ENCODE results near the gene GALNTL6.
"Not testable (repeated sequence)": the region's sequence is repeated elsewhere in the genome, so short reads cannot be mapped to it uniquely, and the experiment has no call there.

The GALNTL6 gene

GRCh38 chr4:172895699-172896098, 1082.5 kb downstream of the GALNTL6 start:
- no peak for DNase-seq

GRCh38 chr4:172897046-172897445, 1083.8 kb downstream of the GALNTL6 start:
- DNase-seq: no peak

- DNase-seq: no peak
Measured at GRCh38 chr4:172898715-172899114, 1085.5 kb downstream of the GALNTL6 start.

- no peak for DNase-seq
Measured at GRCh38 chr4:172899861-172900260, 1086.7 kb downstream of the GALNTL6 start.

DNA sequence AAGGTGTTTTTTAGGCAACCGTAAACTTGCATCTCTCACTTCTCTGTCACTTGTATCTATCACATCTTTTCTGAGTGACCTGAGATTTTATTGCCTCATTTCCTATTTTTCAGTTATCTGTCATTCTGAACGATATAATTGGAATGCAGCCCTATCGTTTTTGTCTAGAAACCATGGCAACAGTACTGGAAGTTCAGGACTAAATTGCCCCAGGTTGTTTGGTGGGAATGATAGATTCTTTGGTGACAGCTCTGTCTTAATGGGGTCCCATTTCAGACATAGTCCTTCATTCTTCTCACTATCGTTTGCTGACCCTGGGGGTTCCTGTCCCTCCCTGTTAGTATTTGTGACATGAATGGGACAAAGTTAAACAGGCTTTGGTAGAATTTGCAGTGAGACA, 1087.7 kb downstream of the GALNTL6 start:
- DNase-seq: no peak

GRCh38 chr4:172912468-172912867, 1099.3 kb downstream of the GALNTL6 start:
- DNase-seq: not testable (repeated sequence)

- DNase-seq: not testable (repeated sequence)
Measured at GRCh38 chr4:172917403-172917802, 1104.2 kb downstream of the GALNTL6 start.

GRCh38 chr4:172919269-172919668, 1106.1 kb downstream of the GALNTL6 start:
- no peak for DNase-seq

- DNase-seq: peak; percentile 2
Measured at GRCh38 chr4:172927096-172927814, 1114.1 kb downstream of the GALNTL6 start.

DNA sequence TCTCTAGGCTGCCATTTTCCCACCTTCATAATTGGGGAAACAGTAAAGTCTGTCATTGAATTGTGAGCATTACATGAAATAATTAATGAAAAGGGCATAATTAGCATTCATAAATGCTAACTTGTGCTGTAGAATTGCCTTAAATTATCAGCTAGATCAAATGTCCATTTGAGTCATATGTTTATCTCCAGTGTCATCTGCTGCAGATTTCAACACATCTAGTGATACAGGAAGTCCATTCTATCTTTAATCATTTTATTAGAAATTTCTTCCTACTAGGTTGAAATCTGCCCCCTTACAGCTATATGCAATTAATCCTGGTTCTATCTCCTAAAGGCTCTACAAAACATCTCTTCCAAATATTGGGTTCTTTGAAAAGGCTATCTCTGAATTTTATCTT, 1115.1 kb downstream of the GALNTL6 start:
- no peak for DNase-seq

- DNase-seq: no peak
Measured at GRCh38 chr4:172938072-172938829, 1125.0 kb downstream of the GALNTL6 start.

DNA sequence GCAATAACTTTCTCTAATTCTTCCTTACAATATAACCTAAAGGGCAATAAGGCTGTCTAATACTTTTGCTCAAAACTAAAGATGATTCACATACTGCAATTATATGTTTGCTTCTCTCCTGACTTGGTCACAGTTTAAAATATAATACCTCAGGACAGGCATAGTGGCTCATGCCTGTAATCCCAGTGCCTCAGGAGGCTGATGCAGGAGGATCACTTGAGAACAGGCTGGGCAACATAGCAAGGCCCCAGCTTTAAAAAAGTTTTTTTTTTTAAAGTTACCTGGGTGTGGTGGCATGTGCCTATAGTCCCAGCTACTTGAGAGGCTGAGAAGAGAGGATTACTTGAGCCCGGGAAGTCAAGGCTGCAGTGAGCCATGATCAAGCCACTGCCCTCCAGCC, 1125.7 kb downstream of the GALNTL6 start:
- no peak for DNase-seq

DNA sequence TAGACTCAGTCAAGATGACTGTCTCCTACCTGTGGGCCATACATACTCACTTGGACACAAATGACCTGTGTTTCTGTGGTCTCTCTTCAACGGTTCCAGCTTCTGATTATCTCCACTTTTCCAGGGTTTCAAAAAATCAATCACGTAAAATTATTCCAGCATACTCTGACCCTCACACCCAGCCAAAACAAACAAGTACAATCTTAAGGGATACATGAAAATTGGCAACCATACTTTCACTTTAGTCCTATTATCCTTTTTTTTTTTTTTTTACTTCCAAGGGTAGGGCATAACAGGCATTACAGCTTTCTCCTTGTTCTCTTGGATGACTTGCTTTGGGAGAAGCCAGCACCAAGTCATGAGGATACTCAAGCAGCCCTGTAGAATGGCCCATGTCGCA, 1129.6 kb downstream of the GALNTL6 start:
- DNase-seq: no peak

DNA sequence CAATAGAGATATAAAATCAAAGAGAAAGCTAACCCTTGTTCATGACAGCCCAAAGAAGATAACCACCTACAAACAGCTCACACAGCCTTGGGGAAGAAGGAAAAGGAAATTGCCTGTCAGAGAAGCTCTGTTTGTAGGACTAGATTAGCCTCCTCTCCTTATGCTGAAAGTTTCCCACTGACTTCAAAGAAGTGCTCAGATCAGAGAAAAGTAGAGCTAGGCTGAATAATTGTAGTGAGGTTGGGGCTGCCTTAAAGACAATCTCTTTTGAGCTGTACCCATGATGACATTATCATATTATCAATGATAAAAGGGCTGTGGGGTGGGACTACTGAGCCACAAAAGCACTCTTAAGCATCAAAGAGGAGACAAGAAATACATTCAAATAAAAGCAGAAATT, 1132.4 kb downstream of the GALNTL6 start:
- no peak for DNase-seq

DNA sequence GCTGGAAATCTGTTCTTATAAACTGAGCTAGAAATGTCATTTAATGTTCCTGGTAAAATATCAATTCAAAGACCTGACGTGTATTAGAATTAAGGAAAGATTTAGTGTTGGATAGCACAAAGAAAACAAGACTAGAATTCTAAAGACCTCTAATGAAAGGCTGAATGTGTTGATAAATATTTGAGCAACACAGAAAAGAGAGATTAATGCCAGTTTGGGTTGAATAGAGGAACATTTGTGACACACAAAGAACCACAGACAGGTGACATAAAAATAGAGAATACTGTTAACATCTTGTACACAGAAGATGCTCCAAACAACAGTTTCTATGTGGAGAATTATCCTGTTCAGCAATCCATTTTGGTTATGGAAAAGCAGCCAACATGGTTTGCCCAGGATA, 1133.3 kb downstream of the GALNTL6 start:
- DNase-seq: no peak

DNA sequence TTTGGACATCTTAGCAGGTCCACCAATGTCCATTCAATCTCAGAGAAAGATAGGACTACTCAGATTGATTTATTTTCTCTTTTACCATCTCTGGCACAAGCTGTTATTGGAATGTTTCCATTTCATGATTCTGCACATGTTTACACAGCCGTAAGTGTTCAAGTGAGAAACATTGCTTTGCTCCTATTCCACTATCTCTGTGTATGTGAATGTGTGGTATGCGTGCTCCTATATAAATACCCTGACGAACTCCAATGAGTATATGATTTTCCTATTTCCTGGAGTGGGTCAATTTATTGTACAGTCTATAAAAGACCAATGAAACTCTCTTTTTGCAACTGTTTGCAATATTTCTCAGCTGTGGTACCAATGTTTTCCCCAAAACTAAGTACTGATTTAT, 1134.4 kb downstream of the GALNTL6 start:
- no peak for DNase-seq

DNA sequence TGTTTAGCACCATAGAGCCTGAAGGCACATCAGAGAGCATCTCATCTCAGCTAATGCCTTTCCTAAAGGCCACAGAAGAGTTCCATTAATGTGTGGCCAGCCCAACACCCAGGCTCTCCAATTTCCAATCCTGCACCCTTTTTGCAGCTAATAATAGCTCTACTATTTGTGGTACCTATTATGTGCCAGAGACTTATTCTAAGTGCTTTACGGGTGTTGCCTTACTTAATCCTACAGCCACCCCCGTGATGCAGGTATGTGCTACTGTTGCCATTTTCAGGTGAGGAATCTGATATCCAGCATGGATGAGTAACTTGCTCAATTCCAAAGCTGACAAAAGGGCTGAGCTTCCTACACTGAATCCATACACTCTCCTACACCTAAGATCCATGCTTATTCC, 1137.8 kb downstream of the GALNTL6 start:
- DNase-seq: no peak

- no peak for DNase-seq
Measured at GRCh38 chr4:172951679-172952451, 1138.7 kb downstream of the GALNTL6 start.

DNA sequence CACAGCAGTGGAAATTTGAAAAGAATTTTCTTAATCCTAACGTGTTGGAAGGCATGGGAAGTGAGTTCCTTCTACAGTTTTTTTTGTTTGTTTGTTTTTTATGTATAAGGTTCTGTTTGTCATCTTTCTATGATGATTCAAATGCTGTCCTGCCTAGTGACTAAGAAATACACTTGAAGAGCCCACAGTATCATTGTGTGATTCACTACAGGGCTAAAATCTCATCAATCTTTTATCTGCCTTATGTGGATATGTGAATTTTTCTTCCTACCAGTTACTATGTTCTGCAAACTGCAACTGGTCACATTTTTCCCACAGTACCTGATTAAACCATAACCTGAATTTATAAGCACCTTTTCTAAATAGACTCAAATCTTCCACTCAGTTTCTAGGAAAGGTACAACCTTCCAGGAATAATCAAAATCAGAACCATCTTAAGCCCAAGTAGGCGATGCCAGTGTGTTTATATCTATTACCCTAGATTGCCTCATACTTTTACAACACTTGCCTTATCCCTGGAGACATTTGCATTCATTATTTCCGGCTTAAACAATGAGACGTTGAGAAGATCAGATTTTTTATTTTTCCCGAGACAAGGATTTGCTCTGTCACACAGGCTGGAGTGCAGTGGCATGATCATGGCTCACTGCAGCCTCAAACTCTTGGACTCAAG, 1140.8 kb downstream of the GALNTL6 start:
- DNase-seq: no peak

DNA sequence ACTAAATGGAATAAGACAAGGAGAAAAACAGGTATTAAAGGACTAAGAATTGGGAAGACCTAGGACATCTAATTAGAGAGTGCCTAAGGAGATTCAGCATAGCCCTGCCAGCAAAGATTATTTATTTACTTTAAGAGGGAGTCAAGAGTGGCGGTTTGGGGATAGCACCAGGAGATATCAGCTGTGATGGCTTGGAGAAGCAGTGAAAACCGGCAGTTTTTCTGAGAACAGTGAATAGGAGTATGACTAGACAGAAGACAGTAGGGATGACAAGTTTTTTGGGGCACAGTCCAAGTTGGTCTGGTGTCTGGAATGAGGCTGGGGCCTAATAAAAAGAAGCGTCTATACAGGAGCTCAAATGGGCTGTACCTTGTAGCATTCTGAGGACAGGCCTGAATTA, 1143.1 kb downstream of the GALNTL6 start:
- DNase-seq: not testable (repeated sequence)

- no peak for DNase-seq
Measured at GRCh38 chr4:172957216-172957615, 1144.0 kb downstream of the GALNTL6 start.

- no peak for DNase-seq
Measured at GRCh38 chr4:172962564-172963353, 1149.6 kb downstream of the GALNTL6 start.
